ENCODE data around the gene OCA2. TPM values are rescaled to one million over a fixed set of nuclear protein-coding genes. Genes with fewer than 3 reads are reported as not detected.

OCA2 gene
- polyA plus RNA-seq, 3 donors: not detected

DNA sequence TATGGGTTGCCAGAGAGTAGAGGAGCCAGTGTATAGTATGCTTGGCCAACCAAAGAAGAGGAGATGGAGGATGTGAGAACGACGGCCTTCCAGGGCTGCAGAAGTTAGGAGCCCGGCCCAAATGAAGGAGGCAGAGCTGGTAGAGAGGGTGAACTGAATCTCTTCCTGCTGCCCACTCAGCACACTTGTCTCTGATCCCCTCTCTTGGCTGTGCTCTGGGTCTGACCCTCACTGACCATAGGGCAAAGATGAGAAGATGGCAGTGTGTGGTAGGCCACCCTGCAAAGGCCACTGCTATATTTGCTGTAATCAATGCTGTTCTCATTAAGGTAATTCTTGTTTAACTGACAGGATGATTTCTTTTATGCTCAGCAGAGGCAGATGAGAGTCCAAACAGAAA lies 256.0 kb downstream of the OCA2 start:
- intact Hi-C loops (cut with micrococcal nuclease): no loop called here
- no peaks in the 10 kb centered on the region for H3K4me1 ChIP-seq (ENCODE audit: control insufficient read depth in 1 of 2, insufficient read depth in 2 of 2, low read length in 2 of 2)
- Mint-ChIP-seq H3K4me1 (no peaks in the 10 kb centered on the region), H3K27me3 (ENCODE audit: low read depth in 3 of 3) (peaks cover 0 to 2% (median 0%) of the 10 kb centered on the region in 3 donors), H3K36me3 (no peaks in the 10 kb centered on the region), H3K27ac (no peak overlapping the region), H3K9me3 (peaks cover 9 to 30% (median 22%) of the 10 kb centered on the region in 7 donors), H3K4me3 (no peak overlapping the region)
- DNase-seq: no peak
- no peak overlapping the region for H2AFZ ChIP-seq (ENCODE audit: insufficient read depth, low read depth, low read length, poor library complexity, severe bottlenecking)
- H3K36me3 ChIP-seq (replicated peaks in 1 of 2; ENCODE audit: control insufficient read depth in 1 of 2, insufficient read depth in 2 of 2, low read length in 2 of 2): no peaks in the 10 kb centered on the region
- H3K27ac ChIP-seq (ENCODE audit: low read depth in 1 of 2, low read length in 2 of 2): no peak overlapping the region
- no peaks in the 10 kb centered on the region for H3K79me2 ChIP-seq (ENCODE audit: insufficient read depth, low read length)
- H3K9ac ChIP-seq (ENCODE audit: insufficient read depth, low read length, poor library complexity, severe bottlenecking): no peak overlapping the region
- H3K4me3 ChIP-seq (replicated peaks in 1 of 3; ENCODE audit: low read depth in 2 of 3, low read length in 3 of 3): no peak overlapping the region
- TF ChIP-seq, protein P1, sequence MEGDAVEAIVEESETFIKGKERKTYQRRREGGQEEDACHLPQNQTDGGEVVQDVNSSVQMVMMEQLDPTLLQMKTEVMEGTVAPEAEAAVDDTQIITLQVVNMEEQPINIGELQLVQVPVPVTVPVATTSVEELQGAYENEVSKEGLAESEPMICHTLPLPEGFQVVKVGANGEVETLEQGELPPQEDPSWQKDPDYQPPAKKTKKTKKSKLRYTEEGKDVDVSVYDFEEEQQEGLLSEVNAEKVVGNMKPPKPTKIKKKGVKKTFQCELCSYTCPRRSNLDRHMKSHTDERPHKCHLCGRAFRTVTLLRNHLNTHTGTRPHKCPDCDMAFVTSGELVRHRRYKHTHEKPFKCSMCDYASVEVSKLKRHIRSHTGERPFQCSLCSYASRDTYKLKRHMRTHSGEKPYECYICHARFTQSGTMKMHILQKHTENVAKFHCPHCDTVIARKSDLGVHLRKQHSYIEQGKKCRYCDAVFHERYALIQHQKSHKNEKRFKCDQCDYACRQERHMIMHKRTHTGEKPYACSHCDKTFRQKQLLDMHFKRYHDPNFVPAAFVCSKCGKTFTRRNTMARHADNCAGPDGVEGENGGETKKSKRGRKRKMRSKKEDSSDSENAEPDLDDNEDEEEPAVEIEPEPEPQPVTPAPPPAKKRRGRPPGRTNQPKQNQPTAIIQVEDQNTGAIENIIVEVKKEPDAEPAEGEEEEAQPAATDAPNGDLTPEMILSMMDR (IDR thresholded peaks at IDR 0.05): no peak
- whole genome bisulfite sequencing (ENCODE audit: insufficient coverage): 81% methylated on average over 3 of the region's 3 CpGs
- H3K4me2 ChIP-seq (replicated peaks; ENCODE audit: extremely low read depth, low read length, poor library complexity, severe bottlenecking): no peak overlapping the region
- H3K27me3 ChIP-seq (ENCODE audit: control insufficient read depth in 2 of 2, insufficient read depth in 2 of 2, low read length in 2 of 2): no peaks in the 10 kb centered on the region
- peaks cover 34% of the 10 kb centered on the region in 2 donors for H3K9me3 ChIP-seq (replicated peaks in 1 of 2; ENCODE audit: control insufficient read depth in 1 of 2, insufficient read depth in 1 of 2, low read length in 2 of 2)
- H4K20me1 ChIP-seq (ENCODE audit: insufficient read depth, low read length): no peaks in the 10 kb centered on the region

DNA sequence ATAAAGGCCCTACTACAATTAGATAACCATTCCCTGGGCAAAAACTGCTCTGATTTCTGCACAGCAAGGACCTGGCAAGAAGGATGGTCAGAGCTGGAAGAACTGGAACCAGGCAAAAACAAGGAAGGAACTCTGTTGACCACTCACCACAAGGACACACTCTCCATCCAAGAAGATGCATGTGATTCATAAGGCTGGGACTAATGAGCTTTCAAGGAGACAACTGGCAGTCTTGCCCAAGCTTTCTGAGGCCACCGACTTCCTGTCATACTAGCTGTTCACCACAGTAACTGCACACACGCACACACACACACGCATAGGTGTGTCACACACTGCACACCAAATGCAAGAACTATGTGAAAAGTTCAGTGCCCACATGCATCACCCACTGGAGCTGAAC lies 256.6 kb downstream of the OCA2 start:
- Histone ChIP-seq H3K9ac (ENCODE audit: insufficient read depth, low read length, poor library complexity, severe bottlenecking) (no peak overlapping the region), H4K20me1 (ENCODE audit: insufficient read depth, low read length) (no peaks in the 10 kb centered on the region), H2AFZ (ENCODE audit: insufficient read depth, low read depth, low read length, poor library complexity, severe bottlenecking) (no peak overlapping the region), H3K79me2 (ENCODE audit: insufficient read depth, low read length) (no peaks in the 10 kb centered on the region), H3K36me3 (replicated peaks in 1 of 2; ENCODE audit: control insufficient read depth in 1 of 2, insufficient read depth in 2 of 2, low read length in 2 of 2) (no peaks in the 10 kb centered on the region), H3K27me3 (ENCODE audit: control insufficient read depth in 2 of 2, insufficient read depth in 2 of 2, low read length in 2 of 2) (no peaks in the 10 kb centered on the region), H3K9me3 (replicated peaks in 1 of 2; ENCODE audit: control insufficient read depth in 1 of 2, insufficient read depth in 1 of 2, low read length in 2 of 2) (peaks cover 28 to 32% of the 10 kb centered on the region in 2 donors), H3K27ac (ENCODE audit: low read depth in 1 of 2, low read length in 2 of 2) (no peak overlapping the region), H3K4me1 (ENCODE audit: control insufficient read depth in 1 of 2, insufficient read depth in 2 of 2, low read length in 2 of 2) (no peaks in the 10 kb centered on the region), H3K4me2 (replicated peaks; ENCODE audit: extremely low read depth, low read length, poor library complexity, severe bottlenecking) (no peak overlapping the region), H3K4me3 (replicated peaks in 1 of 3; ENCODE audit: low read depth in 2 of 3, low read length in 3 of 3) (no peak overlapping the region)
- no peaks in the 10 kb centered on the region for H3K36me3 Mint-ChIP-seq
- H3K27ac Mint-ChIP-seq: no peak overlapping the region
- H3K27me3 Mint-ChIP-seq (ENCODE audit: low read depth in 3 of 3): peaks cover under 1 to 2% (median 1%) of the 10 kb centered on the region in 3 donors
- 76% methylated on average over 3 of the region's 3 CpGs for WGBS (ENCODE audit: insufficient coverage)
- no peak overlapping the region for H3K4me3 Mint-ChIP-seq
- H3K9me3 Mint-ChIP-seq: peaks cover 12 to 29% (median 20%) of the 10 kb centered on the region in 7 donors
- intact Hi-C loops (cut with micrococcal nuclease): no loop called here
- H3K4me1 Mint-ChIP-seq: no peaks in the 10 kb centered on the region
- DNase-seq: no peak
- TF ChIP-seq, protein P1 (IDR thresholded peaks at IDR 0.05): no peak
